SK-N-SH treated with all-trans-retinoic acid at 6 μM for 48 hours (cell line): Measurements from ENCODE around the gene USP22.
A peak's percentile ranks its signal among the peaks of the same experiment; 100 is the strongest.

Experiments
- ATAC-seq: fragments of 200-7000 bp; cut with Tn5 transposase; 3 replicates; pipeline ENCODE4 v1.9.1; 2020; ENCODE audit warnings: mild to moderate bottlenecking, moderate library complexity
- ARNTL ChIP-seq: fragments of 450-650 bp; formaldehyde crosslinking; IDR thresholded peaks from 2 replicates; pipeline ENCODE4 v1.5.0; 2020; ENCODE audit warnings: low read depth, mild to moderate bottlenecking, moderate library complexity, borderline replicate concordance
- BACH2 ChIP-seq: fragments of 250-450 bp; sonication (Bioruptor Pico); IDR thresholded peaks from 2 replicates; pipeline ENCODE4 v1.9.0; 2021; ENCODE audit warnings: mild to moderate bottlenecking, borderline replicate concordance
- CREB5 ChIP-seq: fragments of 250-450 bp; sonication (Bioruptor Pico); IDR thresholded peaks from 2 replicates; pipeline ENCODE4 v1.5.1; 2020; ENCODE audit warnings: low read depth, mild to moderate bottlenecking, moderate library complexity
- CSDC2 ChIP-seq: fragments of 250-450 bp; sonication (Bioruptor Pico); IDR thresholded peaks from 2 replicates; pipeline ENCODE4 v1.5.0; 2020; ENCODE audit warnings: mild to moderate bottlenecking, moderate library complexity
- CSRNP3 ChIP-seq: fragments of 250-450 bp; sonication (Bioruptor Pico); IDR thresholded peaks from 2 replicates; pipeline ENCODE4 v1.5.1; 2021; ENCODE audit warnings: mild to moderate bottlenecking, moderate library complexity
- ESRRG ChIP-seq: fragments of 250-450 bp; sonication (Bioruptor Pico); IDR thresholded peaks from 2 replicates; pipeline ENCODE4 v1.6.1; 2021; ENCODE audit warnings: mild to moderate bottlenecking
- GLIS3 ChIP-seq: fragments of 250-450 bp; sonication (Bioruptor Pico); IDR thresholded peaks from 2 replicates; pipeline ENCODE4 v1.5.0; 2020; ENCODE audit warnings: mild to moderate bottlenecking, moderate library complexity
- ISL1 ChIP-seq: fragments of 250-450 bp; sonication (Bioruptor Pico); IDR thresholded peaks from 2 replicates; pipeline ENCODE4 v2.1.2; 2022; ENCODE audit warnings: mild to moderate bottlenecking, moderate library complexity
- OSR1 ChIP-seq: fragments of 250-450 bp; sonication (Bioruptor Pico); IDR thresholded peaks from 2 replicates; pipeline ENCODE4 v1.8.0; 2022; ENCODE audit warnings: moderate library complexity, mild to moderate bottlenecking, inconsistent platforms
- PPARA ChIP-seq: fragments of 250-450 bp; sonication (Bioruptor Pico); IDR thresholded peaks from 2 replicates; pipeline ENCODE4 v1.5.0; 2020; ENCODE audit warnings: mild to moderate bottlenecking, borderline replicate concordance
- RARB ChIP-seq: fragments of 250-450 bp; sonication (Bioruptor Pico); IDR thresholded peaks from 2 replicates; pipeline ENCODE4 v1.8.0; 2021; ENCODE audit warnings: mild to moderate bottlenecking, moderate library complexity
- SNAI2 ChIP-seq: fragments of 250-450 bp; sonication (Bioruptor Pico); IDR thresholded peaks from 2 replicates; pipeline ENCODE4 v1.5.0; 2020; ENCODE audit warnings: mild to moderate bottlenecking, moderate library complexity
- TCF4 ChIP-seq: fragments of 250-450 bp; sonication (Bioruptor Pico); IDR thresholded peaks from 2 replicates; pipeline ENCODE4 v1.8.0; 2021; ENCODE audit warnings: mild to moderate bottlenecking, moderate library complexity, borderline replicate concordance
- TOX ChIP-seq: fragments of 250-450 bp; sonication (Bioruptor Pico); IDR thresholded peaks from 2 replicates; pipeline ENCODE4 v1.8.0; 2021; ENCODE audit warnings: mild to moderate bottlenecking, moderate library complexity, borderline replicate concordance
- TSHZ2 ChIP-seq: fragments of 250-450 bp; sonication (Bioruptor Pico); IDR thresholded peaks from 2 replicates; pipeline ENCODE4 v1.5.0; 2020; ENCODE audit warnings: mild to moderate bottlenecking, moderate library complexity
- ZC3H10 ChIP-seq: fragments of 250-450 bp; sonication (Bioruptor Pico); IDR thresholded peaks from 2 replicates; pipeline ENCODE4 v1.5.1; 2021; ENCODE audit warnings: mild to moderate bottlenecking, moderate library complexity
- ZFP3 ChIP-seq: fragments of 250-450 bp; sonication (Bioruptor Pico); IDR thresholded peaks from 2 replicates; pipeline ENCODE4 v1.5.0; 2020; ENCODE audit warnings: mild to moderate bottlenecking, moderate library complexity
- ZFP30 ChIP-seq: fragments of 450-650 bp; formaldehyde crosslinking; IDR thresholded peaks from 2 replicates; pipeline ENCODE4 v1.5.0; 2022; ENCODE audit warnings: mild to moderate bottlenecking, moderate library complexity
- ZNF565 ChIP-seq: fragments of 450-650 bp; formaldehyde crosslinking; conservative IDR thresholded peaks from 2 replicates; pipeline ENCODE4 v1.5.0; 2020; ENCODE audit warnings: low read depth, mild to moderate bottlenecking, moderate library complexity
- ZNF70 ChIP-seq: fragments of 450-650 bp; formaldehyde crosslinking; IDR thresholded peaks from 2 replicates; pipeline ENCODE4 v1.5.0; 2020; ENCODE audit warnings: mild to moderate bottlenecking, moderate library complexity
- ZNF8 ChIP-seq: fragments of 450-650 bp; formaldehyde crosslinking; IDR thresholded peaks from 2 replicates; pipeline ENCODE4 v1.5.0; 2020; ENCODE audit warnings: mild to moderate bottlenecking, moderate library complexity
- TF ChIP-seq, protein P1 (sequence below): fragments of 250-450 bp; sonication (Bioruptor Pico); IDR thresholded peaks from 2 replicates; pipeline ENCODE4 v1.8.0; 2021; ENCODE audit warnings: low read depth, mild to moderate bottlenecking, moderate library complexity, borderline replicate concordance
- TF ChIP-seq, protein P2 (sequence below): fragments of 250-450 bp; sonication (Bioruptor Pico); IDR thresholded peaks from 2 replicates; pipeline ENCODE4 v1.8.0; 2020; ENCODE audit warnings: mild to moderate bottlenecking, moderate library complexity, borderline replicate concordance

USP22 gene

GRCh38 chr17:21044971-21045370, 2.2 kb upstream of the USP22 start:
- no peak for ATAC-seq
- no peak for TF ChIP-seq ZFP3 (CRISPR knock-in tag)
- TF ChIP-seq ZC3H10 (CRISPR knock-in tag), result no peak
- TF ChIP-seq, protein P1, sequence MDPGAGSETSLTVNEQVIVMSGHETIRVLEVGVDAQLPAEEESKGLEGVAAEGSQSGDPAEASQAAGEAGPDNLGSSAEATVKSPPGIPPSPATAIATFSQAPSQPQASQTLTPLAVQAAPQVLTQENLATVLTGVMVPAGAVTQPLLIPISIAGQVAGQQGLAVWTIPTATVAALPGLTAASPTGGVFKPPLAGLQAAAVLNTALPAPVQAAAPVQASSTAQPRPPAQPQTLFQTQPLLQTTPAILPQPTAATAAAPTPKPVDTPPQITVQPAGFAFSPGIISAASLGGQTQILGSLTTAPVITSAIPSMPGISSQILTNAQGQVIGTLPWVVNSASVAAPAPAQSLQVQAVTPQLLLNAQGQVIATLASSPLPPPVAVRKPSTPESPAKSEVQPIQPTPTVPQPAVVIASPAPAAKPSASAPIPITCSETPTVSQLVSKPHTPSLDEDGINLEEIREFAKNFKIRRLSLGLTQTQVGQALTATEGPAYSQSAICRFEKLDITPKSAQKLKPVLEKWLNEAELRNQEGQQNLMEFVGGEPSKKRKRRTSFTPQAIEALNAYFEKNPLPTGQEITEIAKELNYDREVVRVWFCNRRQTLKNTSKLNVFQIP (CRISPR knock-in tag), result no peak
- TF ChIP-seq ZFP30 (CRISPR knock-in tag), result no peak
- TF ChIP-seq ISL1 (CRISPR knock-in tag), result no peak
- no peak for TF ChIP-seq SNAI2
- TF ChIP-seq BACH2 (CRISPR knock-in tag), result no peak
- TF ChIP-seq ZNF8 (CRISPR knock-in tag), result no peak
- TF ChIP-seq, protein P2, sequence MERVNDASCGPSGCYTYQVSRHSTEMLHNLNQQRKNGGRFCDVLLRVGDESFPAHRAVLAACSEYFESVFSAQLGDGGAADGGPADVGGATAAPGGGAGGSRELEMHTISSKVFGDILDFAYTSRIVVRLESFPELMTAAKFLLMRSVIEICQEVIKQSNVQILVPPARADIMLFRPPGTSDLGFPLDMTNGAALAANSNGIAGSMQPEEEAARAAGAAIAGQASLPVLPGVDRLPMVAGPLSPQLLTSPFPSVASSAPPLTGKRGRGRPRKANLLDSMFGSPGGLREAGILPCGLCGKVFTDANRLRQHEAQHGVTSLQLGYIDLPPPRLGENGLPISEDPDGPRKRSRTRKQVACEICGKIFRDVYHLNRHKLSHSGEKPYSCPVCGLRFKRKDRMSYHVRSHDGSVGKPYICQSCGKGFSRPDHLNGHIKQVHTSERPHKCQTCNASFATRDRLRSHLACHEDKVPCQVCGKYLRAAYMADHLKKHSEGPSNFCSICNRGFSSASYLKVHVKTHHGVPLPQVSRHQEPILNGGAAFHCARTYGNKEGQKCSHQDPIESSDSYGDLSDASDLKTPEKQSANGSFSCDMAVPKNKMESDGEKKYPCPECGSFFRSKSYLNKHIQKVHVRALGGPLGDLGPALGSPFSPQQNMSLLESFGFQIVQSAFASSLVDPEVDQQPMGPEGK, result no peak
- TF ChIP-seq ZNF70 (CRISPR knock-in tag), result no peak
- TF ChIP-seq CSRNP3 (CRISPR knock-in tag), result no peak

DNA sequence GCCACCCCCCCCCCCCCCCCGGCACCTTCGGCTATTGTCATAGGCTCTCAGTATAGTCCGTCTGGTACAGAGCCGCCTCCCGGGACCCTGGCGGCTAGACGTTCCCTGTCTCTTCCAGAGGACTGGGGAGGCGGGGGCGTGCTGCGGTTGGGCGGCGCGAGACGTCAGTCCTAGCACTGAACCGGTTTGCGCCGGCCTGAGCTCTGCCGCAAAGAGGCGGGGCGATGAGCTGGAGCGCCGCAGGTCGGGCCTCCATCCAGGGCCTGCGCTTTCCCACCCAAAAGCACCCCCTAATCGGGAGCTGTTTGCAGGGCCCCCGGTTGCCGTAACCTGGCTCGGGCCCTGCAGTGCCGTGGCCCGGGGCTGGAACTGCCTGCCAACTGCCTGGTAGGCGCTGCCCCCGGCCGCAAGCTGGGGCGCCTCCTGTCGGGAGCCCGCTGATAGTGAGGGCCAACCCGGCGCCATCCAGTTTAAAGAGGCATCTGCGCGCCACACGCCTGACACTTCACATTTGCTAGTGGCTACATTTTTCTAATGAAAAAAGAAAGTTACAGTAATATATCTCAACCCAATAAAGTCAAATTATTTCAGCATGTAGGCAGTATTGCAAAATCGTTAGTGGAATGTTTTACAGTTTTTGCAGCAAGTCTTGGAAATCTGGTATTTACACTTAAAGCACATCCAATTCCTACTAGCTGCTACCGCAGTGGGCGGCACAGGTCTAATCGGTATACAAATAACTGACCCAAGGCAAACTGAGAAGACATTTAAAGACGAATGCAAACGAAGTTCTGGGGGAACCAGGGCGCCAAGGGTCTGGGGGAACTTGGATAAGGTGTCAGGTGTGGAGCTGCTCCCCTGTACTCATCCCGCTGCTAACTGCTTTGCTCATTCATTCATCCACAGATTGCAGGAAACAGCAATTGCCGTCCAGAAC, 753 bp upstream of the USP22 start:
- ATAC-seq, result peak; percentile 96
- TF ChIP-seq OSR1, result no peak
- peak; percentile 63; the same call in 1 of the 2 replicates for TF ChIP-seq CSDC2 (CRISPR knock-in tag)
- TF ChIP-seq ZFP3 (CRISPR knock-in tag), result no peak; the same call in 1 of the 2 replicates
- no peak for TF ChIP-seq RARB (CRISPR knock-in tag)
- no peak for TF ChIP-seq ZNF8 (CRISPR knock-in tag)
- TF ChIP-seq, protein P2, result peak; percentile 23; the same call in 1 of the 2 replicates
- no peak for TF ChIP-seq ZFP30 (CRISPR knock-in tag)
- TF ChIP-seq SNAI2, result no peak
- TF ChIP-seq ZNF70 (CRISPR knock-in tag), result no peak
- TF ChIP-seq ZNF565 (CRISPR knock-in tag), result no peak
- TF ChIP-seq ARNTL, result no peak
- no peak for TF ChIP-seq CREB5
- TF ChIP-seq, protein P1 (CRISPR knock-in tag), result no peak
- peak; percentile 47; the same call in 1 of the 2 replicates for TF ChIP-seq TCF4
- TF ChIP-seq ZC3H10 (CRISPR knock-in tag), result no peak
- no peak for TF ChIP-seq ISL1 (CRISPR knock-in tag)
- no peak for TF ChIP-seq TSHZ2 (CRISPR knock-in tag)
- TF ChIP-seq PPARA (CRISPR knock-in tag), result no peak
- no peak; the same call in 1 of the 2 replicates for TF ChIP-seq CSRNP3 (CRISPR knock-in tag)
- TF ChIP-seq TOX, result no peak
- no peak for TF ChIP-seq ESRRG
- TF ChIP-seq GLIS3, result 0 out of 2 replicates have a peak, but pooled peaks have one; percentile 84
- TF ChIP-seq BACH2 (CRISPR knock-in tag), result no peak
